Cardiac fibroblast (primary cell): Measurements from ENCODE around the gene CTNND2.

ENCODE experiments used
- DNase-seq, 2 donors: peaks; one replicate each; pipeline versions ENCODE4 v3.0.0 to v3.0.0-alpha.2; 2010; ENCODE audit warnings: low read depth in 2 of 2
- H3K4me3 ChIP-seq, 2 donors: replicated peaks in 1 of 2; 1 replicate in 1 of 2; 2 replicates in 1 of 2; pipeline ENCODE4 v1.5.1; 2011; ENCODE audit warnings: low read depth in 2 of 2, low read length in 2 of 2, mild to moderate bottlenecking in 2 of 2, moderate library complexity in 1 of 2
- CTCF ChIP-seq: IDR thresholded peaks from one replicate; pipeline ENCODE4 v1.5.1; 2011; ENCODE audit warnings: low read depth, mild to moderate bottlenecking, low read length, inconsistent platforms

The CTNND2 gene

GRCh38 chr5:11793396-11793795, 110.8 kb downstream of the CTNND2 start:
- no peak for DNase-seq
- H3K4me3 ChIP-seq: no peak overlapping the region
- TF ChIP-seq CTCF: no peak

GRCh38 chr5:11792621-11793020, 111.6 kb downstream of the CTNND2 start:
- no peak for TF ChIP-seq CTCF
- DNase-seq: no peak
- H3K4me3 ChIP-seq: no peak overlapping the region

- no peak for TF ChIP-seq CTCF
- DNase-seq: no peak
- no peak overlapping the region for H3K4me3 ChIP-seq
Observed at GRCh38 chr5:11791792-11792191, 112.5 kb downstream of the CTNND2 start.

- no peak for TF ChIP-seq CTCF
- DNase-seq: no peak
- no peak overlapping the region for H3K4me3 ChIP-seq
Observed at GRCh38 chr5:11790201-11790600, 114.0 kb downstream of the CTNND2 start.

- TF ChIP-seq CTCF: no peak
- H3K4me3 ChIP-seq: no peak overlapping the region
- no peak for DNase-seq
Observed at GRCh38 chr5:11785771-11786352, 118.4 kb downstream of the CTNND2 start.

- no peak for TF ChIP-seq CTCF
- DNase-seq: no peak
- no peak overlapping the region for H3K4me3 ChIP-seq
Observed at GRCh38 chr5:11780641-11781345, 123.5 kb downstream of the CTNND2 start.

- no peak for TF ChIP-seq CTCF
- DNase-seq: no peak
- H3K4me3 ChIP-seq: no peak overlapping the region
Observed at GRCh38 chr5:11777096-11777495, 127.2 kb downstream of the CTNND2 start.
